HL-60 (cell line): ENCODE results near the gene AP4S1.
"Not testable (repeated sequence)": the region's sequence is repeated elsewhere in the genome, so short reads cannot be mapped to it uniquely, and the experiment has no call there.

Experiments used
- DNase-seq, 2 experiments: peaks; one replicate each; pipeline ENCODE4 v3.0.0-alpha.2; 2010 to 2020; ENCODE audit warnings: low read depth in 1 of 2, low spot score in 1 of 2
- H3K27ac ChIP-seq: fragments of 250-450 bp; sonication (Bioruptor Pico); replicated peaks from 2 replicates; pipeline ENCODE4 v1.5.1; 2020; ENCODE audit warnings: mild to moderate bottlenecking, moderate library complexity
- H3K27me3 ChIP-seq: fragments of 250-450 bp; sonication (Bioruptor Pico); 2 replicates; pipeline ENCODE4 v1.5.1; 2021; ENCODE audit warnings: mild to moderate bottlenecking, moderate library complexity; ENCODE audit not compliant: insufficient read depth, poor library complexity, severe bottlenecking
- H3K4me3 ChIP-seq: replicated peaks from 2 replicates; pipeline ENCODE4 v1.5.1; 2011; ENCODE audit warnings: mild to moderate bottlenecking, control low read depth, low read length; ENCODE audit not compliant: insufficient read depth
- CTCF ChIP-seq: IDR thresholded peaks from one replicate; pipeline ENCODE4 v1.5.1; 2011; ENCODE audit warnings: low read length, control low read depth, inconsistent platforms; ENCODE audit not compliant: insufficient read depth
- GABPA ChIP-seq: IDR thresholded peaks from 2 replicates; pipeline ENCODE4 v1.6.1; 2012; ENCODE audit warnings: low read depth
- POLR2AphosphoS5 ChIP-seq: IDR thresholded peaks from 2 replicates; pipeline ENCODE4 v1.6.1; 2012; ENCODE audit warnings: low read depth
- REST ChIP-seq: IDR thresholded peaks from 2 replicates; pipeline ENCODE4 v1.6.1; 2012; ENCODE audit warnings: low read depth; ENCODE audit not compliant: insufficient replicate concordance
- SPI1 ChIP-seq: IDR thresholded peaks from 2 replicates; pipeline ENCODE4 v1.6.1; 2012; ENCODE audit warnings: low read depth, mild to moderate bottlenecking, borderline replicate concordance

The AP4S1 gene

GRCh38 chr14:31042300-31042699, 16.9 kb downstream of the AP4S1 start:
- no peak for DNase-seq
- Histone ChIP-seq H3K27me3 (no peaks in the 10 kb centered on the region), H3K4me3 (no peak overlapping the region), H3K27ac (no peak overlapping the region)
- TF ChIP-seq CTCF = no peak
- no peak for TF ChIP-seq REST
- TF ChIP-seq POLR2AphosphoS5 = no peak
- TF ChIP-seq GABPA = no peak
- TF ChIP-seq SPI1 = no peak

- H3K4me3 ChIP-seq, H3K27ac ChIP-seq, DNase-seq, H3K27me3 ChIP-seq: not testable (repeated sequence)
These were observed 17.4 kb downstream of the AP4S1 start for GRCh38 chr14:31042893-31043292.

- TF ChIP-seq SPI1 = no peak
- no peak for TF ChIP-seq CTCF
- no peak for TF ChIP-seq REST
- TF ChIP-seq POLR2AphosphoS5 = no peak
- no peak for TF ChIP-seq GABPA
- no peak overlapping the region for H3K4me3 ChIP-seq
- H3K27me3 ChIP-seq = no peaks in the 10 kb centered on the region
- DNase-seq = no peak
- no peak overlapping the region for H3K27ac ChIP-seq
These were observed 17.9 kb downstream of the AP4S1 start for GRCh38 chr14:31043379-31043778.

- no peak for DNase-seq
- Histone ChIP-seq H3K27me3 (no peaks in the 10 kb centered on the region), H3K4me3 (no peak overlapping the region), H3K27ac (no peak overlapping the region)
- no peak for TF ChIP-seq GABPA
- no peak for TF ChIP-seq CTCF
- TF ChIP-seq POLR2AphosphoS5 = no peak
- no peak for TF ChIP-seq REST
- TF ChIP-seq SPI1 = no peak
These were observed 20.1 kb downstream of the AP4S1 start for GRCh38 chr14:31045501-31046080.
